GM21576 (cell line): Measurements from ENCODE around the gene FOXN3.

Experiments
- ATAC-seq: cut with Tn5 transposase; IDR thresholded peaks from one replicate; pipeline ENCODE4 v1.9.1; 2021; ENCODE audit warnings: mild to moderate bottlenecking, moderate library complexity; ENCODE audit not compliant: unreplicated experiment

The FOXN3 gene

GRCh38 chr14:89240414-89240813 lies 176.6 kb downstream of the FOXN3 start:
- ATAC-seq = no peak

- no peak for ATAC-seq
Observed at GRCh38 chr14:89239023-89239422, 178.0 kb downstream of the FOXN3 start.

GRCh38 chr14:89237921-89238529 lies 179.0 kb downstream of the FOXN3 start:
- no peak for ATAC-seq

GRCh38 chr14:89236851-89237250 lies 180.2 kb downstream of the FOXN3 start:
- ATAC-seq = no peak

- no peak for ATAC-seq
Observed at GRCh38 chr14:89233184-89233583, 183.8 kb downstream of the FOXN3 start.

GRCh38 chr14:89232265-89233070 lies 184.6 kb downstream of the FOXN3 start:
- ATAC-seq = no peak

- no peak for ATAC-seq
Observed at GRCh38 chr14:89231426-89232113, 185.5 kb downstream of the FOXN3 start.

- no peak for ATAC-seq
Observed at GRCh38 chr14:89228921-89229639, 188.0 kb downstream of the FOXN3 start.

- ATAC-seq = no peak
Observed at GRCh38 chr14:89227496-89227836, 189.6 kb downstream of the FOXN3 start.

- no peak for ATAC-seq
Observed at GRCh38 chr14:89226801-89227495, 190.1 kb downstream of the FOXN3 start.

- ATAC-seq = no peak
Observed at GRCh38 chr14:89225607-89226006, 191.4 kb downstream of the FOXN3 start.

- no peak for ATAC-seq
Observed at GRCh38 chr14:89221109-89221810, 195.8 kb downstream of the FOXN3 start.

- ATAC-seq = no peak
Observed at GRCh38 chr14:89219051-89219450, 198.0 kb downstream of the FOXN3 start.

- ATAC-seq = no peak
Observed at GRCh38 chr14:89217891-89218290, 199.1 kb downstream of the FOXN3 start.

GRCh38 chr14:89215531-89215930 lies 201.5 kb downstream of the FOXN3 start:
- no peak for ATAC-seq

- no peak for ATAC-seq
Observed at GRCh38 chr14:89215114-89215513, 201.9 kb downstream of the FOXN3 start.

- ATAC-seq = no peak
Observed at GRCh38 chr14:89214221-89214965, 202.6 kb downstream of the FOXN3 start.

- ATAC-seq = no peak
Observed at GRCh38 chr14:89212386-89213235, 204.4 kb downstream of the FOXN3 start.

GRCh38 chr14:89209558-89209957 lies 207.5 kb downstream of the FOXN3 start:
- ATAC-seq = no peak
